HK-2 (cell line): Measurements from ENCODE around the gene PRRC2A.

Source experiments
- DNase-seq: peaks from one replicate; pipeline ENCODE4 v3.0.0-alpha.2; 2018; ENCODE audit not compliant: unreplicated experiment

PRRC2A gene

GRCh38 chr6:31652925-31653724 lies 32.6 kb downstream of the PRRC2A start:
- DNase-seq, result peak; percentile 89

- no peak for DNase-seq
Observed at GRCh38 chr6:31654574-31655348, 34.2 kb downstream of the PRRC2A start.

- DNase-seq, result no peak
Observed at GRCh38 chr6:31655349-31656237, 35.1 kb downstream of the PRRC2A start, which contains the start of gene APOM. APOM (plus strand) TSS chr6:31655894; CDS start chr6:31655967, 73 bp downstream.

GRCh38 chr6:31657406-31658157 lies 37.1 kb downstream of the PRRC2A start:
- no peak for DNase-seq

GRCh38 chr6:31658158-31658688 lies 37.7 kb downstream of the PRRC2A start:
- no peak for DNase-seq

GRCh38 chr6:31658983-31659648 lies 38.6 kb downstream of the PRRC2A start:
- DNase-seq, result no peak

- DNase-seq, result no peak
Observed at GRCh38 chr6:31659649-31660380, 39.3 kb downstream of the PRRC2A start.

GRCh38 chr6:31660381-31661261 lies 40.1 kb downstream of the PRRC2A start, which contains the start of gene C6orf47:
C6orf47 (minus strand) TSS chr6:31660778; CDS start chr6:31659947, 831 bp downstream.
- peak; percentile 86 for DNase-seq

GRCh38 chr6:31661262-31662123 lies 41.0 kb downstream of the PRRC2A start:
- DNase-seq, result no peak

- no peak for DNase-seq
Observed at GRCh38 chr6:31662124-31662723, 41.7 kb downstream of the PRRC2A start.

GRCh38 chr6:31663126-31663960 lies 42.8 kb downstream of the PRRC2A start:
- no peak for DNase-seq

GRCh38 chr6:31663961-31664789 lies 43.7 kb downstream of the PRRC2A start:
- peak; percentile 48 for DNase-seq

GRCh38 chr6:31664790-31665500 lies 44.4 kb downstream of the PRRC2A start, which contains the start of gene GPANK1:
GPANK1 (minus strand) TSS chr6:31664997; CDS start chr6:31664478, 519 bp downstream.
- DNase-seq, result peak; percentile 82
